ENCODE results near the gene ANKRD18B.

DNA sequence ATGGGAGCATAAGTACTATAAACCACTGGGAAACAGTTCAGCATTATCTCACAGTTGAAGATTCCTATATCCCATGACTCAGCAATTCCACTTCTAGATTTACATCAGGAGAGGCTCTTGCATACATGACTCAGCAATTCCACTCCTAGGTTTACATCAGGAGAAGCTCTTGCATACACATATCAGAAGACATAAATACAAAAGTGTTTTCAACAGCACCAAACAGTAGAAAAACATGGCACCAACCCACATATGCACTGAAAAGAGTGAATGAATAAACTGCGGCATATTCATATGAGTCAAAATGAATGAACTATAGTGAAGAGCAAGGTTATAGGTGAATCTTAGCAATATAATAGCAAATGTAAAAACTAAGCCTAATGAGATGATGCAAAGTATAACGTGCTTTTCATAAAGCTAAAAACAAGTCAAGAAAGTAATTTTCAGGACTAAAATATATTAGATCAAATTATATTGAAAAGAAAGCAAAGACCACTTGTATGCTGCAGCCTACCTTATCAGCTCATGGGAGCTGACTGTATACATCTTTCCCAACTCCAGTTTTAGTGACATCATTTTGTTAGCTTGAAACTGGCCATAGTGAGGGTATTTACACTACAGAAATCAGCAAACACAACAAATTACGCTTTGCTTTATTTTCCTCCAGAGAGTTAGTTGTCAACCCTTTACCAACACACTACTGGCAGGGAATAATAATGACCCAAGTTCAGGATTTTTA is 95.8 kb downstream of the ANKRD18B start:
- TF ChIP-seq GATA2 (IDR thresholded peaks at IDR 0.05; ENCODE audit: low read depth, low read length) (no peak), GATA3 (IDR thresholded peaks at IDR 0.05; ENCODE audit: low read depth, low read length) (no peak)

Measured in SH-SY5Y (cell line).